SK-N-SH (cell line): Measurements from ENCODE around the gene CYSLTR2. TPM values are rescaled to one million over a fixed set of nuclear protein-coding genes. Genes with fewer than 3 reads are reported as not detected.

Experiments used
- CTCF ChIA-PET: fragments of 300-600, 350-600 bp; formaldehyde crosslinking; extraction: SDS; loops from one replicate; lab custom pipeline; 2021; lab: Yijun Ruan, JAX
- POLR2A ChIA-PET: fragments of 350-600 bp; sonication (Branson Sonifier 250); formaldehyde crosslinking; extraction: SDS; loops from one replicate; lab custom pipeline; 2020; ENCODE audit warnings: antibody characterized with exemption, inconsistent platforms; lab: Yijun Ruan, JAX
- DNase-seq: peaks from one replicate; pipeline ENCODE4 v3.0.0; 2012
- H2AFZ ChIP-seq: fragments of 200-600 bp; sonication (generic); 2 replicates; pipeline ENCODE4 v1.8.1; 2016; ENCODE audit warnings: antibody characterized with exemption, mild to moderate bottlenecking, low read depth
- H3F3A ChIP-seq: fragments of 200-600 bp; sonication (generic); replicated peaks from 2 replicates; pipeline ENCODE3; 2016; ENCODE audit warnings: antibody characterized with exemption, mild to moderate bottlenecking; ENCODE audit not compliant: insufficient read depth
- H3K27ac ChIP-seq, 2 experiments: fragments of 200-500 bp in 1 of 2; fragments of 200-600 bp in 1 of 2; sonication (Bioruptor generic) in 1 of 2; sonication (generic), shearing (Covaris generic) in 1 of 2; 2 replicates each; pipeline versions ENCODE4 v1.5.1 to v1.6.1; 2014 to 2016; ENCODE audit warnings: low read depth in 2 of 2, inconsistent platforms in 1 of 2, low read length in 1 of 2, mild to moderate bottlenecking in 1 of 2, mixed read lengths in 1 of 2
- H3K27me3 ChIP-seq: fragments of 200-600 bp; sonication (generic), shearing (Covaris generic); 2 replicates; pipeline ENCODE4 v1.6.1; 2016; ENCODE audit warnings: mixed run types; ENCODE audit not compliant: insufficient read depth
- H3K36me3 ChIP-seq, 2 experiments: fragments of 200-500 bp in 1 of 2; fragments of 200-600 bp in 1 of 2; sonication (Bioruptor generic) in 1 of 2; sonication (generic) in 1 of 2; replicated peaks in 1 of 2; 2 replicates each; pipeline versions ENCODE3 to v1.5.1; 2014 to 2016; ENCODE audit warnings: low read length in 1 of 2, mild to moderate bottlenecking in 1 of 2; ENCODE audit not compliant: insufficient read depth in 2 of 2, control insufficient read depth in 1 of 2
- H3K4me1 ChIP-seq, 2 experiments: fragments of 200-500 bp in 1 of 2; fragments of 200-600 bp in 1 of 2; sonication (Bioruptor generic) in 1 of 2; sonication (generic), shearing (Covaris generic) in 1 of 2; 2 replicates each; pipeline versions ENCODE4 v1.5.1 to v1.6.1; 2014 to 2016; ENCODE audit warnings: low read depth in 1 of 2, low read length in 1 of 2, mixed run types in 1 of 2; ENCODE audit not compliant: insufficient read depth in 2 of 2, control insufficient read depth in 1 of 2
- H3K4me2 ChIP-seq: fragments of 200-600 bp; sonication (generic), shearing (Covaris generic); 2 replicates; pipeline ENCODE4 v1.6.1; 2017; ENCODE audit warnings: mixed run types
- H3K4me3 ChIP-seq, 2 experiments: fragments of 200-500 bp in 1 of 2; fragments of 200-600 bp in 1 of 2; sonication (Bioruptor generic) in 1 of 2; sonication (generic), shearing (Covaris generic) in 1 of 2; 2 replicates each; pipeline versions ENCODE4 v1.5.1 to v1.8.1; 2014 to 2016; ENCODE audit warnings: low read depth in 2 of 2, inconsistent platforms in 1 of 2, low read length in 1 of 2, mild to moderate bottlenecking in 1 of 2, mixed read lengths in 1 of 2, moderate library complexity in 1 of 2
- H3K79me2 ChIP-seq: fragments of 200-600 bp; sonication (generic); 2 replicates; pipeline ENCODE4 v1.8.1; 2017; ENCODE audit warnings: mild to moderate bottlenecking; ENCODE audit not compliant: insufficient read depth
- H3K9ac ChIP-seq: fragments of 200-600 bp; sonication (generic); 2 replicates; pipeline ENCODE4 v1.6.1; 2017; ENCODE audit warnings: mixed run types
- H3K9me2 ChIP-seq: fragments of 200-600 bp; sonication (generic); 2 replicates; pipeline ENCODE4 v1.6.1; 2017; ENCODE audit warnings: mixed run types
- H3K9me3 ChIP-seq: fragments of 200-600 bp; sonication (generic); 2 replicates; pipeline ENCODE4 v1.6.1; 2017; ENCODE audit warnings: mixed run types, mild to moderate bottlenecking, moderate library complexity
- H4K20me1 ChIP-seq: fragments of 200-600 bp; sonication (generic); 2 replicates; pipeline ENCODE4 v1.6.1; 2017; ENCODE audit warnings: mild to moderate bottlenecking, mixed run types; ENCODE audit not compliant: insufficient read depth
- FOXJ3 ChIP-seq: sonication (generic); formaldehyde crosslinking; IDR thresholded peaks from 2 replicates; pipeline ENCODE4 v1.5.1; 2020; ENCODE audit warnings: mild to moderate bottlenecking, missing genetic modification reagents
- FOXM1 ChIP-seq: IDR thresholded peaks from 2 replicates; pipeline ENCODE4 v1.4.0; 2012; ENCODE audit warnings: low read depth, mild to moderate bottlenecking
- MEF2A ChIP-seq: IDR thresholded peaks from 2 replicates; pipeline ENCODE4 v1.4.0; 2012; ENCODE audit warnings: low read depth, borderline replicate concordance
- MXI1 ChIP-seq: IDR thresholded peaks from 2 replicates; pipeline ENCODE4 v1.6.1; 2012; ENCODE audit warnings: mild to moderate bottlenecking, low read depth, low read length, improper control_type of control experiment
- NFIC ChIP-seq: IDR thresholded peaks from 2 replicates; pipeline ENCODE4 v1.4.0; 2012; ENCODE audit warnings: borderline replicate concordance
- RAD21 ChIP-seq: IDR thresholded peaks from 2 replicates; pipeline ENCODE4 v1.6.1; 2012; ENCODE audit warnings: mild to moderate bottlenecking, low read length
- SIN3A ChIP-seq: IDR thresholded peaks from 2 replicates; pipeline ENCODE4 v1.6.1; 2012; ENCODE audit warnings: low read depth, mild to moderate bottlenecking, low read length, moderate library complexity, borderline replicate concordance
- YY1 ChIP-seq: IDR thresholded peaks from 2 replicates; pipeline ENCODE4 v1.4.0; 2012; ENCODE audit warnings: low read depth, mild to moderate bottlenecking
- polyA plus RNA-seq, 3 experiments: library from polyadenylated mRNA; depleted of rRNA; stranded (reverse); fragments of >200 nt; gene quantifications; 2 replicates each; pipeline ENCODE4 v1.2.3, GENCODE V29; 2012
- TF ChIP-seq, protein P1 (sequence below): IDR thresholded peaks from 2 replicates; pipeline ENCODE4 v1.6.1; 2012; ENCODE audit warnings: mild to moderate bottlenecking, low read depth, low read length, moderate library complexity
- TF ChIP-seq, protein P2 (sequence below): IDR thresholded peaks from 2 replicates; pipeline ENCODE4; 2012
- TF ChIP-seq, protein P3 (sequence below): fragments of 200-600 bp; sonication (generic); IDR thresholded peaks from 2 replicates; pipeline ENCODE4 v1.6.1; 2017; ENCODE audit warnings: antibody characterized with exemption, mild to moderate bottlenecking, moderate library complexity

CYSLTR2 gene
- polyA plus RNA-seq, 1 of the 3 experiments (the other 2 are of a cell fraction): 0.12 TPM

DNA sequence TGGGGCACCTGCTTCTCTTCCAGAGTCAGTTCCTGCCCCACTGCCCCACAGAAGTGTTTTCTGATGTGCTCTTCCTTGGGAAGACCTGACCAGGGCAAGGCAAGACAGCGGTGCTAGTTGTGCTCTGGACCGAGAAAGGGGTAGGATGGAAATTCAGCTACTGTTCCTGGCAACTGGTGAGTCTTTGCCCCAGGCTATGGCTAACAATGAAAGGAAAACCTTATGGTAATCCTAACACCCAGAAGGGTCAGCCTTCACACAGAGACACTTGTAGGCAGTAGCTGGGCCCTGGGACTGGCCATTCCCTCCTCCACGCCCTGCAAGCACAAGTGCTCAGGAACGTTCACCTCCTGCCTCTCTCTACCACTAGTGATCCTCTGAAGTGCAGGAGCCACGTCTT is 9.6 kb upstream of the CYSLTR2 start (continued):
- TF ChIP-seq, protein P1, sequence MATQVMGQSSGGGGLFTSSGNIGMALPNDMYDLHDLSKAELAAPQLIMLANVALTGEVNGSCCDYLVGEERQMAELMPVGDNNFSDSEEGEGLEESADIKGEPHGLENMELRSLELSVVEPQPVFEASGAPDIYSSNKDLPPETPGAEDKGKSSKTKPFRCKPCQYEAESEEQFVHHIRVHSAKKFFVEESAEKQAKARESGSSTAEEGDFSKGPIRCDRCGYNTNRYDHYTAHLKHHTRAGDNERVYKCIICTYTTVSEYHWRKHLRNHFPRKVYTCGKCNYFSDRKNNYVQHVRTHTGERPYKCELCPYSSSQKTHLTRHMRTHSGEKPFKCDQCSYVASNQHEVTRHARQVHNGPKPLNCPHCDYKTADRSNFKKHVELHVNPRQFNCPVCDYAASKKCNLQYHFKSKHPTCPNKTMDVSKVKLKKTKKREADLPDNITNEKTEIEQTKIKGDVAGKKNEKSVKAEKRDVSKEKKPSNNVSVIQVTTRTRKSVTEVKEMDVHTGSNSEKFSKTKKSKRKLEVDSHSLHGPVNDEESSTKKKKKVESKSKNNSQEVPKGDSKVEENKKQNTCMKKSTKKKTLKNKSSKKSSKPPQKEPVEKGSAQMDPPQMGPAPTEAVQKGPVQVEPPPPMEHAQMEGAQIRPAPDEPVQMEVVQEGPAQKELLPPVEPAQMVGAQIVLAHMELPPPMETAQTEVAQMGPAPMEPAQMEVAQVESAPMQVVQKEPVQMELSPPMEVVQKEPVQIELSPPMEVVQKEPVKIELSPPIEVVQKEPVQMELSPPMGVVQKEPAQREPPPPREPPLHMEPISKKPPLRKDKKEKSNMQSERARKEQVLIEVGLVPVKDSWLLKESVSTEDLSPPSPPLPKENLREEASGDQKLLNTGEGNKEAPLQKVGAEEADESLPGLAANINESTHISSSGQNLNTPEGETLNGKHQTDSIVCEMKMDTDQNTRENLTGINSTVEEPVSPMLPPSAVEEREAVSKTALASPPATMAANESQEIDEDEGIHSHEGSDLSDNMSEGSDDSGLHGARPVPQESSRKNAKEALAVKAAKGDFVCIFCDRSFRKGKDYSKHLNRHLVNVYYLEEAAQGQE: no peak
- TF ChIP-seq, protein P2, sequence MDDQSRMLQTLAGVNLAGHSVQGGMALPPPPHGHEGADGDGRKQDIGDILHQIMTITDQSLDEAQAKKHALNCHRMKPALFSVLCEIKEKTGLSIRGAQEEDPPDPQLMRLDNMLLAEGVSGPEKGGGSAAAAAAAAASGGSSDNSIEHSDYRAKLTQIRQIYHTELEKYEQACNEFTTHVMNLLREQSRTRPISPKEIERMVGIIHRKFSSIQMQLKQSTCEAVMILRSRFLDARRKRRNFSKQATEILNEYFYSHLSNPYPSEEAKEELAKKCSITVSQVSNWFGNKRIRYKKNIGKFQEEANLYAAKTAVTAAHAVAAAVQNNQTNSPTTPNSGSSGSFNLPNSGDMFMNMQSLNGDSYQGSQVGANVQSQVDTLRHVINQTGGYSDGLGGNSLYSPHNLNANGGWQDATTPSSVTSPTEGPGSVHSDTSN: no peak

DNA sequence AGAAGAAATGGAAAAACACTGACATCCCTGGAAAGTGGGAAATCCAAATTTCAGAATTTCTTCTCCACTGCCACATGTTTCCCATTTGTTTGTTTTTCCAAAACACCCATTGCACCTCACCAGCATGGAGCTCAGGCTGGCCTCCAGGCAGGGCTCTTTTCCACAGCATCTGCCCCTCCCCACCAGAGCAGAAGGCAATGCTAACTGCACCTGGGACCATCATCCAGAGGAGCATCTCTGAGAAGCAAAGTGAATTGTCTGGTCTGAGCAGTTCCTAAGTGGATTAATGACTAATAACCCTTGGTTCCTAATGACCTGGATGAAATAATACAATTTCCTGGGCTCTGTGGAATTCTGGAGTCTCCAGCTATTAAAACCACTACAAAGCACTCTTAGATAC is 8.8 kb upstream of the CYSLTR2 start:
- no peak for DNase-seq
- H3K9me2 ChIP-seq: no peaks in the 10 kb centered on the region
- no peak overlapping the region for H3K4me2 ChIP-seq
- H3K9me3 ChIP-seq: no peaks in the 10 kb centered on the region
- no peaks in the 10 kb centered on the region for H3K79me2 ChIP-seq
- no peak overlapping the region for H2AFZ ChIP-seq
- H3K27ac ChIP-seq: no peak overlapping the region
- H3F3A ChIP-seq: no peaks in the 10 kb centered on the region
- no peaks in the 10 kb centered on the region for H4K20me1 ChIP-seq
- no peaks in the 10 kb centered on the region for H3K36me3 ChIP-seq
- H3K9ac ChIP-seq: no peak overlapping the region
- TF ChIP-seq SIN3A (no peak), MXI1 (no peak), MEF2A (no peak), FOXJ3 (no peak), FOXM1 (no peak), NFIC (no peak), RAD21 (no peak), YY1 (no peak)
- TF ChIP-seq, protein P3, sequence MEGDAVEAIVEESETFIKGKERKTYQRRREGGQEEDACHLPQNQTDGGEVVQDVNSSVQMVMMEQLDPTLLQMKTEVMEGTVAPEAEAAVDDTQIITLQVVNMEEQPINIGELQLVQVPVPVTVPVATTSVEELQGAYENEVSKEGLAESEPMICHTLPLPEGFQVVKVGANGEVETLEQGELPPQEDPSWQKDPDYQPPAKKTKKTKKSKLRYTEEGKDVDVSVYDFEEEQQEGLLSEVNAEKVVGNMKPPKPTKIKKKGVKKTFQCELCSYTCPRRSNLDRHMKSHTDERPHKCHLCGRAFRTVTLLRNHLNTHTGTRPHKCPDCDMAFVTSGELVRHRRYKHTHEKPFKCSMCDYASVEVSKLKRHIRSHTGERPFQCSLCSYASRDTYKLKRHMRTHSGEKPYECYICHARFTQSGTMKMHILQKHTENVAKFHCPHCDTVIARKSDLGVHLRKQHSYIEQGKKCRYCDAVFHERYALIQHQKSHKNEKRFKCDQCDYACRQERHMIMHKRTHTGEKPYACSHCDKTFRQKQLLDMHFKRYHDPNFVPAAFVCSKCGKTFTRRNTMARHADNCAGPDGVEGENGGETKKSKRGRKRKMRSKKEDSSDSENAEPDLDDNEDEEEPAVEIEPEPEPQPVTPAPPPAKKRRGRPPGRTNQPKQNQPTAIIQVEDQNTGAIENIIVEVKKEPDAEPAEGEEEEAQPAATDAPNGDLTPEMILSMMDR: no peak
- H3K4me1 ChIP-seq: peaks cover 0 to 3% of the 10 kb centered on the region in 2 experiments; a peak in 1 of 4 replicates
- H3K27me3 ChIP-seq: no peaks in the 10 kb centered on the region
- ChIA-PET CTCF (interaction anchor here (1.0 kb wide), 1 partner anchor 11 kb away, joined by 3 read pairs; no protein-coding TSS in a partner anchor), POLR2A (no interaction called here)
- no peak overlapping the region for H3K4me3 ChIP-seq
